ENCODE results near the gene TUT7. TPM values are rescaled to one million over a fixed set of nuclear protein-coding genes. Genes with fewer than 3 reads are reported as not detected.

Gene TUT7
- total RNA-seq, 1 experiment from 2014 or later: 24.5 TPM

DNA sequence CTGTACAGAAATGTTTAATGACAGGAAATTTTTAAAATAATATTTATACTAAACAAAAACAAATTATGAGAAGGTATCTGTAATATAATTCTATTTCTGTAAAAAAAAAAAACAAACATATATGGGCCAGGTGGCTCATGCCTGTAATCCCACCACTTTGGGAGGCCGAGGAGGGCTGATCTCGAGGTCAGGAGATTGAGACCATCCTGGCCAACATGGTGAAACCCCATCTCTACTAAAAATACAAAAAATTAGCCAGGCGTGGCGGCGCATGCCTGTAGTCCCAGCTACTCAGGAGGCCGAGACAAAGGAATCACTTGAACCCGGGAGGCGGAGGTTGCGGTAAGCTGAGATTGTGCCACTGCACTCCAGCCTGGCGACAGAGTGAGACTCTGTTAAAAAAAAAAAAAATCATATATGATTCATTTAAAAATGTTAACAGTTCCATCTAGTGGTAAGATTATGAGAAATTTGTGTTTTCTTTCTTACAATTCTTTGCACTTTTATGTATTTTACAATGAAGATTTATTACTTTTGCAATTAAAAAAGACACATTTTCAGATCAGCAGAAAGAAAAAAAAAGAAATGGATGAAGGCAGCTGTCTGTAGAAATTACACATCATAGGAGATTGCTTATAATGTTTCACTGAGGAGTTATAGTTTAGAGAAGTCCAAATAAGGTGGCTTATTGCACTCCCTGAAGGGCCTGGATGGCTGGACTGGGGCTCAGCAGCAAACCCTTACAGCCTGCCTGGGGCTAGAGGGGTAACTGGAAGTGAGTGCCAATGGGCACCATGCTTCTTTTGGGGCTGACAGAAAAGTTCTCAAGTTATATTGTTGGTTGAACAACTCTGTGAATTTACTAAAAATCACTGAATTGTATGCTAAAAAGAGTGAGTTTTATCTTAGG is 115.1 kb downstream of the TUT7 start:
- TF ChIP-seq, protein P1, sequence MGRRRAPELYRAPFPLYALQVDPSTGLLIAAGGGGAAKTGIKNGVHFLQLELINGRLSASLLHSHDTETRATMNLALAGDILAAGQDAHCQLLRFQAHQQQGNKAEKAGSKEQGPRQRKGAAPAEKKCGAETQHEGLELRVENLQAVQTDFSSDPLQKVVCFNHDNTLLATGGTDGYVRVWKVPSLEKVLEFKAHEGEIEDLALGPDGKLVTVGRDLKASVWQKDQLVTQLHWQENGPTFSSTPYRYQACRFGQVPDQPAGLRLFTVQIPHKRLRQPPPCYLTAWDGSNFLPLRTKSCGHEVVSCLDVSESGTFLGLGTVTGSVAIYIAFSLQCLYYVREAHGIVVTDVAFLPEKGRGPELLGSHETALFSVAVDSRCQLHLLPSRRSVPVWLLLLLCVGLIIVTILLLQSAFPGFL (CRISPR knock-in tag; IDR thresholded peaks at IDR 0.05; ENCODE audit: borderline replicate concordance): no peak
- no peak for TF ChIP-seq CBFB (CRISPR knock-in tag; IDR thresholded peaks at IDR 0.05; ENCODE audit: low read depth)
- no peak for TF ChIP-seq FOXP1 (CRISPR knock-in tag; IDR thresholded peaks at IDR 0.05; ENCODE audit: borderline replicate concordance)
- no peak for TF ChIP-seq GRHL2 (CRISPR knock-in tag; IDR thresholded peaks at IDR 0.05; ENCODE audit: insufficient replicate concordance, severe bottlenecking)
- TF ChIP-seq, protein P2, sequence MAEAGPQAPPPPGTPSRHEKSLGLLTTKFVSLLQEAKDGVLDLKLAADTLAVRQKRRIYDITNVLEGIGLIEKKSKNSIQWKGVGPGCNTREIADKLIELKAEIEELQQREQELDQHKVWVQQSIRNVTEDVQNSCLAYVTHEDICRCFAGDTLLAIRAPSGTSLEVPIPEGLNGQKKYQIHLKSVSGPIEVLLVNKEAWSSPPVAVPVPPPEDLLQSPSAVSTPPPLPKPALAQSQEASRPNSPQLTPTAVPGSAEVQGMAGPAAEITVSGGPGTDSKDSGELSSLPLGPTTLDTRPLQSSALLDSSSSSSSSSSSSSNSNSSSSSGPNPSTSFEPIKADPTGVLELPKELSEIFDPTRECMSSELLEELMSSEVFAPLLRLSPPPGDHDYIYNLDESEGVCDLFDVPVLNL (CRISPR knock-in tag; IDR thresholded peaks at IDR 0.05; ENCODE audit: borderline replicate concordance, low read depth): no peak
- TF ChIP-seq, protein P3, sequence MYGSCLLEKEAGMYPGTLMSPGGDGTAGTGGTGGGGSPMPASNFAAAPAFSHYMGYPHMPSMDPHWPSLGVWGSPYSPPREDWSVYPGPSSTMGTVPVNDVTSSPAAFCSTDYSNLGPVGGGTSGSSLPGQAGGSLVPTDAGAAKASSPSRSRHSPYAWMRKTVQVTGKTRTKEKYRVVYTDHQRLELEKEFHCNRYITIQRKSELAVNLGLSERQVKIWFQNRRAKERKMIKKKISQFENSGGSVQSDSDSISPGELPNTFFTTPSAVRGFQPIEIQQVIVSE (CRISPR knock-in tag; IDR thresholded peaks at IDR 0.05; ENCODE audit: borderline replicate concordance): no peak
- no peak for TF ChIP-seq ZNF396 (CRISPR knock-in tag; IDR thresholded peaks at IDR 0.05; ENCODE audit: borderline replicate concordance)
- Mint-ChIP-seq H3K27me3 (ENCODE audit: low read depth) (no peaks in the 10 kb centered on the region; the same call in 1 of the 2 replicates), H3K36me3 (no peaks in the 10 kb centered on the region), H3K4me3 (no peak overlapping the region), H3K9me3 (no peaks in the 10 kb centered on the region), H3K4me1 (peaks cover 3% of the 10 kb centered on the region), H3K27ac (no peak overlapping the region)
- ChIA-PET CTCF (interaction anchor here (0.7 to 2.6 kb wide), 2 partner anchors 37 to 414 kb away, joined by 4 to 11 read pairs; no protein-coding TSS in a partner anchor), POLR2A (no interaction called here)
- ATAC-seq (no peak), DNase-seq (ENCODE audit: low spot score) (no peak)

Other genes starting within 250 kb of the TUT7 start
- 0.21 to 0.53 TPM in 2 of 3 replicates, not detected in the other for gene C9orf153, start 94.8 kb downstream of the TUT7 start, total RNA-seq (2021)
- gene ISCA1, start 71.9 kb downstream of the TUT7 start, total RNA-seq (2021): 32.1 to 36.5 TPM (median 35.5 TPM) in 3 replicates